Stimulated activated CD8-positive, alpha-beta memory T cell treated with anti-CD3 and anti-CD28 coated beads, Interleukin-7, amount 100 ng/mL, for 1 hour (primary cell): Measurements from ENCODE around the gene GET3.
"Not testable (repeated sequence)": the region's sequence is repeated elsewhere in the genome, so short reads cannot be mapped to it uniquely, and the experiment has no call there.

Experiments
- DNase-seq, 2 donors: peaks; one replicate each; pipeline ENCODE4 v3.0.0-alpha.2; 2020; ENCODE audit warnings: low read depth in 2 of 2

The GET3 gene

DNA sequence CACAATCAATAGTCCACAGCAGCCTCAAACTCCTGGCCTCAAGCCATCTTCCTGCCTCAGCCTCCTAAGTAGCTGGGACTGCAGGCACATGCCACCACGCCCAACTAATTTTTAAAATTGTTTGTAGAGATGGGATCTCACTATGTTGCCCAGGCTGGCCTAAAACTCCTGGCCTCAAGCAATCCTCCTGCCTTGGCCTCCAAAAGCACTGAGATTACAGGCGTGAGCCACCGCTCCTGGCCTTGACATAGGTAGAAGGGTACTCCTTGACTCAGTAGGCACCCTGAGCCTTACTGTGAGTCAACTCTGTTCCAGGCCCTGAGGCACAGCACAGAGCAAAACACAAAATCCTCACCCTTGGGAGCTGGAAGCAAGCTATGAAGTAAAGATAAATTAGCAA is 21.4 kb upstream of the GET3 start:
- DNase-seq, result no peak

DNA sequence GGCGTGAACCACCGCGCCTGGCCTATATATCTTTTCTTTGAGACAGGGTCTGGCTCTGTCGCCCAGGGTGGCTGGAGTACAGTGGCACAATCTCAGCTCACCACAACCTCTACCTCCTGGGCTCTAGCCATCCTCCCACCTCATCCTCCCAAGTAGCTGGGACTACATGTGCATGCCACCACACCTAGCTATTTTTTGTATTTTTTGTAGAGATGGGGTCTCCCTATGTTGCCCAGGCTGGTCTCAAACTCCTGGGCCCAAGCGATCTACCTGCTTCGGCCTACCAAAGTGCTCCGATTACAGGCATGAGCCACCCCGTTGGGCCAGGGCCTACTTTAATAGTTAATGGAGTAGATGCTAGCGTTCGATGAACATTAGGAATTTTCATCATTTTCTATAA is 17.0 kb upstream of the GET3 start:
- no peak for DNase-seq

DNA sequence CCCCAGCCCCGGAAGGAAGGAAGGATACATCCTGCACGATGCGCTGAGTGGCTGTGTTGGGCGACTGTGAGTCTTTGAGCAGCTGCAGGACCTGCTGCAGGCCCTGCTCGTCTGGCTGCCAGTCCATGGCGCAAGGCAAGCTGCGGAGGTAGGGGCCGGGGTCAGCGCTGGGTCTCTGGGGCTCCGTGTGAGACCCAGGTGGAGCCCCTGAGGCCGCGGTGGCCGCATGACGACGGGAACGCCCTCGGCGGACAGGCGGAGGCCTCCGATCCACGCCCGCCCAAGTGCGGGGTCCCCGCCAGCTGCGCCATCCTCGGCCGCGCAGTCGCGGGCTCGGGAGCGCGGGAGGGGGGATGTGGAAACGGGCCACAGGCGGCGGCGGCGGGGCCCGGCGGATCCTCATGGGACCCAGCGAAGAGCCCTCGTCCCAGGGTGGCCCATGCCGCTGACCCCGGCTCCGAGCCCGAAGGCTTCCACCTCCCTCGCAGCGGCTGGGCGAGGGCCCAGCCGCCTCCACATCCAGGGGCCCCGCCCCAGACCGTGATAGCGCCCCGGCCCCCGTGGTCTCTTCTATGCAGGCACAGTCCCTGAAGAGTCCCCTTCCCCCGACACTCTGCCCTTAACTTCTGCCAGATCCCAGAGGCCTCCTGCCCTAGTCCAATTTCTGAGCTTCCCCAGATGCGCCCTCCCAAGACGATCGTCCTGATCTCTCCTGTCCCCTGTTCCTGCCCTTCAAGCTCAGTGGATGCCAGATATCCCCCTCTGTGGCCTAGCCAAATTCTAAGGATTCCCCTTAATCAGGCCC is 16.2 kb upstream of the GET3 start:
- DNase-seq, result no peak

DNA sequence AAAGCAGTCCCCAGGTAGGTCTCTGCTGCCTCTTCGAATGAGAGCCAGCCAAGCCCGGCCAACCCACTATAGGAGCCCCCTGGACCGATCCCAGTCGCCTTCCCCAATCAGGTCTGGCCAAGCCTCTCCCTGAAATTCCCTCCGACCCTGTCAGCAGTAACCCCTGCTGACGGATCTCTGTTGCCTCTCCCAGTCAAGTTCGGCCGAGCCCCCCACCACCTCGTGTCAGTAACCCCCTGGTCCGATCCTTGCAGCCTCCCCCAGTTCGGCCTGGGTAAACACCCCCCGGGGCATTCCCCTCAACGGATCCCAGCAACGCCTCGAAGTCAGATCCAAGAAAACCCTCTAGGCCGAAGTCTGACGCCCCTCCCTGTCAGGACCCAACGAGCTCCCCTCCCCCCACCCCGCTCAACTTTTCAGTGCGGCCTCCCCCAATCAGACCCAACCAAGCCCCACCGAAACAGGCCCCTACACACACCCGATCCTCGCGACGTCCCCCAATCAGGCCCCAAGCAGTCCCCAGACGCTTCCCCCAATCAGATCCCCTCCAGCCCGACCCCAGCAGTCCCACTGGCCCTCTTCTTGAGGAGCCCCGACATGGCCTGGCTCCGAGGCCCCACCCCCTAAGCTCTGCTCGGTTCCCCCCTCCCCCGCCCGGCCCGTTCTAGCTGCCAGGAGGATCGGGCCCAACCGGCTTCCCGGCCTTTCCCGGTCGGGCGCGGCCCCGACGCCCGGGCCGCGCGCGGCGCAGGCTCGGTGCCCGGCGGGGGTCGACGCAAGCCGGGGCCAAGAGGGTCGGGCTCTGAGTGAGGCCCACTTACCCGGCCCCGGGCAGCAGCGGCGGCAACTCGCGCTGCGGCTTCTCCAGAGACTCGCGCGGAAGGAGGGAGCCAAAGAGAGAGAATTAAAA is 15.4 kb upstream of the GET3 start:
- DNase-seq, result no peak

DNA sequence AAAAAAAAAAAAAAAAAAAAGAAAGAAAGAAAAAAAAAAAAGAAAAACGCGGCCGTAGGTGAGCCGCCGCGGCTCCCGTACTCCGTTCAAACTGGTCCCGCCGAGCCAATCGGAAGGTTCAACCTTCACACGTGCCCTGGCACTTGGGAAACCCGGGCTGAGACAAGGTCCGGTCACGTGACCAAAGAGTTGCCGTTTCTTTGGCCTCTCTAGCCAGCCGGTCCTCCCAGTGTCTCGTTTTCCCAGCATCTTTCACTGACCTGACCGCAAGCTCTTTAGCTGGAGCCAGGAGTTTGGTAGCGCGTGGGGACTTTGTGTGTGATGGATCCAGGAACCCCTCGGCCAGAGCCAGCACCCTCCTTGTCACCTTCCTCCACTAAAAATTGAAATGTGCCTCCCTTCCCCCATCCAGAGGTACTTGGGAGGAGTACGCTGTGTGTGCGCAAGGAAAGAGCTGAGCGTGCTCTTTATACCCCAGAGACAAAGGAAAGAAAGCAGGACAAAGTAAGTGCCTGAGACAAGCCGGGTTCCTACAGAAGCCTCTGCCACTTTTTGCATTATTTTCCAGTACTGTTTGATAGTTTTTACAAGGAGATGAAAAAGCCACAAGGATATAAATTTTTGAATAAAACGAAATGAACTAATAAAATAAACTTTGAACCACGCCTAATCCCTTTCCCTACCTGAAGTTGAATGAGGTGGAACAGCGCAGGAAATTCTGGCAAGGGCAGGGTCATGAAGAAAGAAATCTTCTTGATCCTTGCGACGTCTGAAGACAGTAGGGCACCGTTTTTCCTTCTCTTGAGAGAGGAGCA is 14.5 kb upstream of the GET3 start:
- DNase-seq, result peak; percentile 80 to 84

DNA sequence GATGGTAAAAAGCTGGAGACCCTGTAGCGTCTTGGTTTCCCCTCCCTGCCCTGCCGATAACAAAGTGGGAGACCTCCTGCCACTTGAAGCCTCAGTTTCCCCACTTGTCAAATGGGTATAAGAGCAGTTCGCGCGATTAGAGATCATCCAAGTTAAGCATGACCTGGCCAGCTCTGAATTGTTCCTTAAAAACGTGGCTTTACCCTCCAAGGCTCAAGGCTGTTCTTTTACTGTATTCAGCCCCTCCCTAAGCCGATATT is 14.0 kb upstream of the GET3 start:
- DNase-seq, result no peak

DNA sequence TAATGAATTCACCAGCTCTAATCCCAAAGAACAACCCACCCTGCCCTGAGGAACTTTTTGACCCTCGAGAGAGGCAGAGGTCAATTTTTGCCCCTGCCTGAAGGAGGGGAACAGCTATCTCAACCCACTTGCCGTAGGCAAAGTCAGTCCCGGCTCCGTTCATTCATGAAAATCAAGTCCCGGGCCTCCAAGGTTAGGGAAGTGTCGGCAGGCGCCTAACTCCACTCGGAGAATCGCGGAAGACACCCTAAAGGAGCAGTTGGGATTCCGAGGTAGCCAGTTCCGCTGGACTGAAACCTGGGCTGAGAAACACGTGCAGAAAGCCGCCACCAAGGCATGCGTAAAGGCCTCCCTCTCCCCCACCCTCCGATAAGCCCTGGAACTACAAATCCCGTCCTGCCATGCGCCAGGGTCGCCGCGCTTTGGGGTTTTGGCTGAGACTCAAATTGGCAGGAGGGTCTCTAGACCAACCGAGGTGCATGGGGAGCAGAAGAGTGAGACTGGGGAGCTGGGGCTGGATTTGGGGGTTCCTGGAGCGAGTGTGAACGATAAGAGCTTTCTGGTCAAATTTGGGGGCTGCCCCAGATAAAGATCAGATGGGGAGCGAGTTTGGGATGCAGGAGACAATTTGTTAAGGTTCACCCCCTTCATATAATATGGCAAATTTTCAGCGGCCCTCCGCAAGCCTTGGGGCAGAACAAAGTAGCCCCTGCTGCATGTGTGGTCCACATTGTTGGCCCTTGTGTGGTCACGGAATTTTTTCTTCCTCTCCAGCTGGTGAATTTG is 13.5 kb upstream of the GET3 start, which contains the start of gene TNPO2:
TSS of gene TNPO2 (minus strand) at position 292 of the 786 bp plus-strand sequence. CDS start 2,955 bp downstream, outside the sequence.
- DNase-seq, result peak in 1 of 2 donors; percentile 41

DNA sequence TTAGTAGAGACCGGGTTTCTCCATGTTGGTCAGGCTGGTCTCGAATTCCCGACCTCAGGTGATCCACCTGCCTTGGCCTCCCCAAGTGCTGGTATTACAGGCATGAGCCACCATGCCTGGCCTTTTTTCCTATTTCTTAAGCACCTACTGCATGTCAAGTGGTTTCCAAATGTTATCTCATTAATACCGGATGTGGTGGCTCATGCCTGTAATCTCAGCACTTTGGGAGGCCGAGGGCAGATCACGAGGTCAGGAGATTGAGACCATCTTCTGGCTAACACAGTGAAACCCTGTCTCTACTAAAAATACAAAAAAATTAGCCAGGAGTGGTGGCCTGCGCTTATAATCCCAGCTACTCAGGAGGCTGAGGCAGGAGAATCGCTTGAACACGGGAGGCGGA is 11.7 kb upstream of the GET3 start:
- not testable (repeated sequence) for DNase-seq

DNA sequence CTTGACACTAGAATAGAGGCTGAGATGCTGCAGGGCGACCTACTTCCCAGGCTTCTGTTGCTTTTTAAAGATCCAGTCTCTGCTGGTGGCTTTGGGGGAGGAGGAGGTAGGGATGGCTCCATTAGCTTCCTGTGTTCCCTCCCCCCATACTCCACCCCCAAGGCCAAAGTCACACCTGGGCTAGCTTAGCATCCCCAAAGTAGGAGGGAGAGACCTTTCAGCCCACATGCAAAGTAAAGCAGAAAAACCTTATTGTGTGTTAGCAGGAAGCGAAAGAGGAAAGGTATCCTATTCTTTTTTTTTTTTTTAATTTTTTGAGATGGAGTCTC is 10.3 kb upstream of the GET3 start:
- no peak for DNase-seq

DNA sequence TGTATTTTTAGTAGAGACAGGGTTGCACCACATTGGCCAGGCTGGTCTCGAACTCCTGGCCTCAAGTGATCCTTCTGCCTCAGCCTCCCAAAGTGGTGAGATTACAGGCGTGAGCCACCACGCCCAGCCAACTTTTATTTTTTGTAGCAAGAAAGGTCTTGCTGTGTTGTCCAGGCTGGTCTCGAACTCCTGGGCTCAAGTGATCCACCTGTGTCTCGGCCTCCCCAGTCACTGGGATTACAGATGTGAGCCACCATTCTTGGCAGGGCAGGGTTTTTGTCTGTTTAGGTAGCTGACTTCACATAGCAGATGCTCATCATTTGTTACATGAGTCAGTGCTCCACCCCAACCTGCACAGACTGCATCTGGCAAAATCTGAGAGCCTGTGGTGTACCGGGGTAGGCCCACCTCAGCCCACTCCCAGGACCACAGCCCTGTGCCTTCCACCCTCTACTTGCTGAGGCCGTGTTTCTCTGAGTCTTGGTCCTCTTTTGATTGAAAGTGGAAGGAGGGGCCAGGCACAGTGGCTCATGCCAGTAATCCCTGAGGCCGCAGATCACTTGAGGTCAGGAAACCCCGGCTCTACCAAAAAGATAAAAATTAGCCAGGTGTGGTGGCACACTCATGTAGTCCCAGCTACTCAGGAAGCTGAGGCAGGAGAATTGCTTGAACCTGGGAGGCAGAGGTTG is 9.4 kb upstream of the GET3 start:
- DNase-seq, result no peak

DNA sequence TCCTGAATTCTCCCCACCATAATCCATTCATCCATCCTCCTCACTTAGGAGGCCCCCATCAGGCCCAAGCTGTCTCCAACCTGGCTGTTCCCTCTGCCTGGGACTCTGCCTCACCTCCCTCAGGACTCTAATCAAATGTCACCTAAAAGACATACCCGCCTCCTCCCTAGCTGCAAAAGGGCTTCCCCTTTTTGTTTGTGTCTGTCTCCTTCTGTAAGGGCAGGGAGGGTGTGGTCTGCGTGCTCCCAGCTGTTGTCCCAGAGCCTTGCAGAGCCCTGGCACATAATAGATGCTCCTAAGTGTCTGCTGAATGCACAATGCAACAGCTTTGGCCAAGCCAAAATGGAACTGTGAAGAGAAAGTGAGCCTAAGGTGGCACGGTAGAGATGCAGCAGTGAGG is 7.2 kb upstream of the GET3 start:
- DNase-seq, result no peak

DNA sequence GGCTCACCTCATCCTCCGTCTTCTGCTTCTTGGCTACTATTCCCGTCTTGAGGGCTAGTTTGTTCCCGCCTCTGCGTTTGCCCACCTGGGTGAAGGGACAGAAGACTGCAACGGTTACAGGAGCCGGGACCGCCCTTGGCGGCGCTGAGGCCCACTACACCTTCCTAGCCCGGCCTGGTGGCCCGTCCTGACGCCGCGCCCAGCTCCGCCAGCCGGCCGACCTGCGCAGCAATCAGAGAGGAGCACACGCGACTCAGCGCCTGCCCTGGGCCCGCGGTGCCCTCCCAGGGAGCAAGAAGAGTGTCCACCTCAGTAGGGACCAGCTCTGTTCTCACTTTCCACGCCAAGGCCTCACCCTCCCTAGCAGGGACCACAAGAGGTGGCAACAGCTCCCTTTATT is 6.0 kb upstream of the GET3 start:
- no peak for DNase-seq

DNA sequence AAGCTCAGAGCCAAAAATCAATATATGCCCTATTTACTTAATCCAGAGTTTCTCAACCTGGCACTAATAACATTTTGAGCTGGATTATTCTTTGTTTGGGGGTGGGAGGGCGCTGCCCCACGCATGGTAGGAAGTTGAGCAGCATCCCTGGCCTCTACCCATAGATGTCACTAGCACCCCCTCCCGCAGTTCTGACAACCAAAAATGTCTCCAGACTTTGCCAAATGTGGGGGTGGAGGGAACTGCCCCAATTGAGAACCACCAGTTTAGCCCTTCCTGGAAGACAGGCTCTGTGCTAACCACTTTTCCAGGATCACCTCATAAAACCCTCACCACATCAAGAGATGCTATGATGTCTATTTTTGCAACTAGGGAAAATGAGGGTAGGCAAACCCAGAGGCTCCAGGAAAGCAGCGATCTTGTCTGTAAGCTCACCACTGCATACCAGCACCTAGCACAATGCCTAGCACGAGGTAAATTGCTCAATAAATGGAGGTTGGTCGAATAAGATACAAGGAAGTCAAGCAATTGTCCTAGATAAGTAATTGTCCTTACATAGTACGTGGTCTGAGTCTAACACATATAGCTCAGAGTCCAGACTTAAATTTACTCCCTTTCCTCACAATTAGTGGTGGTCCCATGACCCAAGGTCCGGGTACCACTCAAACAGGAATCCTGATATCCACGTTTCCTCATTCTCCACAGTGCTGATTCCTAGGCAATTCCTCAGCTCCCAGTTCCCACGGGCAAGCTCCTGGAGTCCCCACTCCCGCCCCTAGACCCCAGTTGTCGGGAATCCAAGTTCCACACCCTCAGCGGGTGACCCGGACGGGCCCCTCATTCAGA is 3.7 kb upstream of the GET3 start:
- no peak for DNase-seq

DNA sequence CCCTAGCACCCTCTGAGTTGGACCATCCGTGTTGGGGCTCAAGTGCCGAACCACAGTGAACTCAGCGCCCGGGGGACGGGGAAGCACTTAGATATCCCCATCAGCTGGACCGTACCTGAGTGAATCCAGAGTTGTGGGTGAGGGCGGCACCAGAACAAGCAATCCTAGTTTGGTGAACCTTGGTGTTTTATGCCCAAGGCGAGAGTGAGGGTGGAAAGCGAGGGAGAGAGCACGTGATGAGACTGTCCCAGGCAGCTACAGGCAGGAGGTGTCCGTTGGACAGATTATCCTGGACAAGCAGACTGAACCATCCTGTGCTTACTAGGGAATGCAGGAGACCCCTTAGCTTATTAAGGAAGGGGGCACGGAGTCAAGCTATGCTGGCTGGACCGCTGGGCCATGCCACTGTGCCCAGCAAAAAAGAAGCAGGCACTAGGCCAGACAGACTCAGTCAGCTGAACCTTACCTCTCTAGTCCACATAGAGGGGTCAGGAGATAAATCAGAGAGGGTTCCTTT is 596 bp downstream of the GET3 start:
- no peak for DNase-seq

DNA sequence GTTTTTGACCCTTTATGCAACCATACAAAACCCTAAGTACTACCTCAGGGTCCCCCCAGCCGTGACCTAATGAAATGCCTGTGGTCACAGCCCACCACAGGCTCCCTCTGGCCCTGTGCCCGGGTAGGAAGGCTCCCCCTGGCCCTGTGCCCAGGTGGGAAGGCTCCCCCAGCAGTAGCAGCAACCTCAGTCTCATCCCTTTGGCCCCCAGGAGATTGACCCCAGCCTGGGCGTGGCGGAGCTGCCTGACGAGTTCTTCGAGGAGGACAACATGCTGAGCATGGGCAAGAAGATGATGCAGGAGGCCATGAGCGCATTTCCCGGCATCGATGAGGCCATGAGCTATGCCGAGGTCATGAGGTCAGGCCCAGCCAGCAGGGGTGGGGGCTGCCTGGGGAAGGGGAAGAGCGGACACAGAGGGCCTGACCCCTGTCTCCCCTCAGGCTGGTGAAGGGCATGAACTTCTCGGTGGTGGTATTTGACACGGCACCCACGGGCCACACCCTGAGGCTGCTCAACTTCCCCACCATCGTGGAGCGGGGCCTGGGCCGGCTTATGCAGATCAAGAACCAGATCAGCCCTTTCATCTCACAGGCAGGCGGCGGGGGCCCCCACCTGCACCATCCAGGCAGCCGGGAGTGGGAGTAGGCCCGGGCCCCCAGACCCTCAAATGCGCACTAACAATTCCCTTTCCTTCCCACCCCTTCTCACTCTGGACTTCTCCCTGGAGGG is 8.0 kb downstream of the GET3 start:
- no peak for DNase-seq

DNA sequence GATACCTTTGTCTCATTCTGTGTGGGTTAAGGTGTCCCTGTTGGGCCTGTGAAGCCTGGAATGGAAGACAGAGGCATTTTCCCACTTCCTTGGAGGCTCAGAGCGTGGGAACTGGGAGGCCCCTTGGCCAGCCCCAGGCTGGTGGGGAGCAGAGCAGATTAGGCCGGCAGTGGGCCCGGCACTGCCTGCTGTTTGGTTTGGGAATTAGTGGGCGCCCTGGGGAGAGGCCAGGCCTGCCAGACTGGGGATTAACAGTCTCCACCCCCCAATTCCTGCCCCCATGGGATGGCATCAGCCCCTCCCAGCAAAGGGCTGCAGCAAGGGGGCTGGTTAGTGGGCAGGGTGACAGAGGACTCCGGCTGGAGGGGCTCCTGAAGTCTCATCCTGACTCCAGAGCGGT is 11.2 kb downstream of the GET3 start:
- no peak for DNase-seq

DNA sequence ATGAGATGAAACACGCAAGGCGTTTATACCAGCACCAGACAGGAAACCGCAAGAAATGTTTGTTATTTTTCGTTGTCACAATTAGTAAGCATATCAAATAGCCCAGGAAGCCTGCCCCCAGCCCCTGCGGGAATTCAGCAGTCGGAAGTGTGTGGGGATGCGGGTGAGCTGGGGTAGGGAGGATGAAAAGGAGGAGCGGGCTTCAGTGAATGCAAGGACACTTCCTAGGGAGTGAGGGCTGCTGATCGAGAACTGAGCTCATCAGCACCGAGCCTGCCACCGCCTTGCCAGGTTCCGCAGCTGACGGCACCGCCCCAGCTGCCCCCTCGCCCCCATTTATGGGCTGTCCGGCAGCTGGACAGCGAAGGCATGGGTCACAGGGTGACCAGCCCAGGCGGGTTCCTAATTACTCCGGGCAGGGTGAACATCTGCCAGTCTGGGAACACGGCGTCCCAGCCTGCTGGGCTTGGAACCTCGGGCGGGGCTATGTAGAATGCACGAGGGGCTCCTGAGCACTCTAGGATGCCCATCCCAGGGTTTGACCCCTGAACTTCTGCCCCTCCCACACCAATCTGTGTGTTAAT is 12.7 kb downstream of the GET3 start:
- no peak for DNase-seq

DNA sequence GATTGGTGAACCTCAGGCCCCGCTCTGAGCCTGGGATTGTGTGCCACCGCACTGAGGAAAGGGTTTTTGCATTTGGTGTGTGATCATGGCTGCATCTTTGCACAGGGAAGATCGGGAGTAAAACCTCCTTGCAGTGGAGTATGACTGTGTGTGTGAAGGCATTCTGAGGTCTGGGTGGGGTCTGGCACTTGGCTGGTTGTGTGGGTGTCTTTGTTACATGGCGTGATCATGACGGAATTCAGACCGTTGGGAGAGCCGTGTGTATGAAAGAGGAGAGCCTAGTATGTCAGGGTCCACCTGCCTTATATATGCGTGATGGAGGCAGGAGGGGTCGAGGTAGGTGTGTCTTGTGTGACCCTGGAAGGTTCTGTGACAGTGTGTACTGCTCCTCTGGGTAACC is 13.6 kb downstream of the GET3 start:
- no peak for DNase-seq

DNA sequence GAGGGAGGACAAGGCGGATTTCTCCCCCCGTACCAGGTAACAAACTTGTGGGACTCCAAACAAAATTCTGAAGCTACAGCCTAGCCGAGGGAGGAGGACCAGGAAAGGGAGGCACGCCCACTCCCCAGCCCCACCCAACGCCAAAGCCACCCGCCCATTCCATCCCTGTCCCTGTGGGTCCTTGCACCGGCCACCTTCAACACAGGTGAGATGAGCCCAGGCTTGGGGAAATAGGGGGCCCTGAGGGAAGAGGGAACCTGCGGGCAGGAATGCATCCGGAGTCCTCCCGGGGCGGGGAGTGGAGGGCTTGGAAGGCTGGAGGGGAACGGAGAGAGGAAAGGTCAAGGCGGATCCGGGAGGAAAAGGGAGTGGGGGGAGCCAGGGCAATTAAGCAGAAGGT is 14.3 kb downstream of the GET3 start, which contains the start of gene BEST2:
TSS of gene BEST2 (plus strand) at position 157 of the 400 bp plus-strand sequence. CDS start 802 bp downstream, outside the sequence.
- no peak for DNase-seq
